DMS53 treated with DMSO at 0.1 percent for 48 hours (cell line): ENCODE results near the gene KIAA0232.
A peak's percentile ranks its signal among the peaks of the same experiment; 100 is the strongest.
"Not testable (repeated sequence)": the region's sequence is repeated elsewhere in the genome, so short reads cannot be mapped to it uniquely, and the experiment has no call there.

ENCODE experiments used
- DNase-seq: peaks from one replicate; lab custom pipeline; 2025; ENCODE audit not compliant: unreplicated experiment; lab: John Stamatoyannopoulos, UW

Gene KIAA0232

GRCh38 chr4:6877067-6877466, 94.5 kb downstream of the KIAA0232 start:
- DNase-seq = no peak

GRCh38 chr4:6878451-6879059, 96.0 kb downstream of the KIAA0232 start:
- DNase-seq = no peak

DNA sequence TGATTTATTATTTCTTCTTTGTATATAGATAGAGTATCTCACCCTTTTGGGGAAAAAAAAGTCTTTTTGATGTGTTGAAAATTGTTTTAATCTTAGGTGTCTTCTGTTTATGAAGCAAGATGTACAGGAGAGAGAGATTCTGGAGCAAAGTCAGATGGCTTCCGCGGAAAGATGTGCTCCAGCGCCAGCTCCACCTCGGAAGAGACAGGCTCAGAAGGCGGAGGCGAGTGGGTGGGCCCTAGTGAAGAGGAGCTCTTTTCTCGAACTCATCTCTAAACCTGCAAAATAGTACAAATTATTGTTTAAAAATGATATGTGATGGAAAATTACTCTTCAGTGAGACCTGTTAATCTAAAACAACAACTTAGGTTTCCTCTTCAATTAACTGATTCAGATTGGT, 98.2 kb downstream of the KIAA0232 start:
- no peak for DNase-seq

GRCh38 chr4:6881908-6882307, 99.4 kb downstream of the KIAA0232 start:
- DNase-seq = no peak

DNA sequence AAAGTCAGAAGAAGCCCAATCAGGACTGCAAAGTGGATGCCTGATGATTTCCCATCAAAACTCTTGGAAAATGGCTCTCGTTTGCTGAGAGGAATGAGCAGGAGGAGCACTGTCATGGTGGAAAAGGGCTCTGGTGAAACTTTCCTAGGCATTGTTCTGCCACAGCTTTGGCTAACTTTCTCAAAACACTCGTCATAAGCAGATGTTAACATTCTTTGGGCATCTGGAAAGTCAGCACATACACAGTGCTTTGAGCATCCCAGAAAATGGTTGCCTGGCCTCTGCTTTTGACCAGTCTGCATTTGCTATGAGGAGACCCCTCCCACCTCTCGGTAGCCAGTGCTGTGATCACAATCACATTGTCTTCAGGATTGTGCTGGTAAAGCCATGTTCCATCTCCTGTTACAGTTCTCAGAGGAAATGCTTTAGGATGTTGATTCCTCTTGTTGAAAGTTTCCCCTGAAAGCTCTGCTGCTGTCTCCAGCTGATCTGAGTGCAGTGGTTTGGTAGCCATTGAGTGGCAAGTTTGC, 101.9 kb downstream of the KIAA0232 start:
- DNase-seq = no peak

DNA sequence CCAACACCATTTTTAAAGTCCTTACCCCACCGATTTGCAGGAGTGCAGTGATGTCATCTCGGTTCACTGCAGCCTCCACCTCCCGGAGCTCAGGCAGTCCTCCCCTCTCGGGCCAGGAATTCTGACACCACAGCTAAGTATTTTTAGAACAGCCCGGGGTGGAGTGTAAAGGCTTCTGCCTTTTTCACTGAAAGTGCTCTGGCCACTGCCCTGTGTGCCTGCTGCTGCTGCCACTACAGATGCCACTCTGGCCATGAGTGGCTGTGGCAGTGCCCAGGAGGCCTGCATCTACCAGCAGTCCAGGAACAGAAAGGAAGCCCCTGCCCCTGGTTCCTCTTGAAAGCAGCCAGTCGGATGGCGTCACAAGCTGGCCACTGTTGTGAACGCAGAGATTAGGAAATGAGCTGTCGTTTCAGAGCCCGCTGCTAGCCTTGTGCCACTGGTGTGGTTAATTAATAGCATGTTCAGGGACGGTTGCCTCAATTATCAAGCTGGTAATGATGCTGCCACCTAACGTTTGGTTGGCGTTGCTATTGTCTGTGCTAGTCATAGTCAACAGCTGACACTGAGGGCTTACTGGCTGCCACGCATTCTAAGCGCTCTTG, 103.5 kb downstream of the KIAA0232 start:
- peak; percentile 65 for DNase-seq

GRCh38 chr4:6886886-6887285, 104.4 kb downstream of the KIAA0232 start:
- DNase-seq = no peak

- DNase-seq = no peak
Observed at GRCh38 chr4:6887591-6888371, 105.3 kb downstream of the KIAA0232 start.

GRCh38 chr4:6888506-6889071, 106.1 kb downstream of the KIAA0232 start:
- no peak for DNase-seq

- DNase-seq = no peak
Observed at GRCh38 chr4:6889101-6889735, 106.7 kb downstream of the KIAA0232 start.

- no peak for DNase-seq
Observed at GRCh38 chr4:6889736-6890324, 107.3 kb downstream of the KIAA0232 start.

- no peak for DNase-seq
Observed at GRCh38 chr4:6890358-6890757, 107.8 kb downstream of the KIAA0232 start.

GRCh38 chr4:6890971-6891370, 108.4 kb downstream of the KIAA0232 start:
- DNase-seq = not testable (repeated sequence)

DNA sequence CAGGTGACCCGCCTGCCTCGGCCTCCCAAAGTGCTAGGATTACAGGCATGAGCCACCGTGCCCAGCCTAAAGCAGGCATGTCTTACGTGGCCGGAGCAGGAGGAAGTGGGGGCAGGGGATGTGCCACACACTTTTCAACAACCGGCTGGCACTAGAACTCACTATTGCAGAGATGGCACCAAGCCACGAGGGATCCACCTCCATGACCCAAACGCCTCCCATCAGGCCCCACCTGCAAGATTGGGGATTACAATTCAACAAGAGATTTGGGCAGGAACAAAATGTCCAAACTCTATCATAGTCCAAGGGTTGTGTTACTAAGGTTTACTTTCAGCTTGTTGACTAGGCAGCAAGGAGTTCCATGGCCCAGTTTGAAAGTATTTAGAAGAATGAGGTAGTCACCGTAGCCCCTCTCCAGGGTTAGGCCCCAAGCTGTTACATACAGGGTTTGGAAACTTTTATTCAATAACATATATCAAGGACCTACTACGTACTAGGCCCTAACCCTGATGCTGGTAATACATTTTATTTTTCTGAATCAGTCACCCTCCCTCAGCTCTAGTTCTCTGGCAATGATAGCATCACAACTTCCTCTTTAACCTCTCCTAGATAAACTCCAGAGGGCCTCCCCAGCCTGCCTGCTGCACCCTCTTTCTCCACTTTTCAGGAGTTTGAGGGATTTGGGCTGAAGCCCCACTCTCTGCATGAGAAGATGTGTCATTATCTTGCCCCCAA, 109.1 kb downstream of the KIAA0232 start:
- no peak for DNase-seq

GRCh38 chr4:6892190-6892908, 109.8 kb downstream of the KIAA0232 start:
- DNase-seq = no peak

- no peak for DNase-seq
Observed at GRCh38 chr4:6892909-6893202, 110.3 kb downstream of the KIAA0232 start.

DNA sequence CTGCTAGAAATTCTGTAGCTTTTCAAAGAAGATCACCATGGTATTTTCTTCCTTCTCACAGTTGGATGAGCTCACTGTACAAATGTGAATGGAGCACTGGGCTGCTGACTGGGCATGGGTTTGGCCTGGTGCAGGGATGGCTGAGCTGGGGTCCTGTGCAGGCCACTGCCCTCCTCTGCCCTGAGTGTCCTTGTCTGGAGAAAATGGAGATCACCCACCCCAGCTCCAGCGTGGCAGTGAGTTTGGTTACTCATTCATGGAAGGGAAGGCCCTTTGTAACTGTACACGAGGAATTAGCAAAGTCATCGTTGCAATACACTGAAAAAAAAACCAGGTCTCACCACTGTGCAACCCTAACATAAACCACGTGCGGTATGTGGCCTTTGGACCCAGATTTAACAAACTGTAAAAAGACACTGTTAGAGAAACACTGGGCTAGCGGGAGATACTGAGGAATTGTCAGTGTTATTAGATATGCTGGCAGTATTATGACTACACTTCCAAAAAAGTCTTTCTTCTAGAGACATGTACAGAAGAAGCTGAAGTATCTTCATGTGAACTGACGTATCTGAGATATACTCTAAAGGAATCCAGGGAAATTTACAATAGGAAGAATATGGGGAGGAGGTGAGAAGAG, 111.0 kb downstream of the KIAA0232 start:
- peak; percentile 30 for DNase-seq

DNA sequence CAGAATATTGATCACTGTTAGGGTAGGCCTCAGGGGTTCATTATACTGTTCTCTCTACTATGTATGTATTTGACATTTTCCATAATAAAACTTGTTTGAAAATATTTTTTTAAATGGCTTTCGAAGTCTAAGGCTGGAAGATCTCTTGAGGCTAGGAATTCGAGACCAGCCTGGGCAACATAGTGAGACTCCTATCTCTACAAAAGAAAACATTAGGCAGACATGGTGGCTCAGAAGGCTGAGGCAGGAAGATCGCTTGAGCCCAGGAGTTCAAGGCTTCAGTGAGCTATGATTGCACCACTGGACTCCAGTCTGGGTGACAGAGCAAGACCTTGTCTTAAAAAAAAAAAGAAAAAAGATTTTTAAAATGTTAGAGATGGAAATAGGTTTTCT, 111.6 kb downstream of the KIAA0232 start:
- no peak for DNase-seq
